Activated effector memory CD4-positive, alpha-beta T cell treated with anti-CD3 and anti-CD28 coated beads, Interleukin-2, amount 50 U/mL, for 16 hours (primary cell): ENCODE measurements around the gene EFNA2.

ENCODE experiments used
- DNase-seq: peaks from one replicate; pipeline ENCODE4 v3.0.0-alpha.2; 2020

Gene EFNA2

GRCh38 chr19:1260749-1261537 lies 24.7 kb upstream of the EFNA2 start:
- DNase-seq, result peak; percentile 99

- DNase-seq, result no peak
Observed at GRCh38 chr19:1261538-1261797, 24.2 kb upstream of the EFNA2 start.

GRCh38 chr19:1261798-1262622 lies 23.7 kb upstream of the EFNA2 start:
- DNase-seq, result peak; percentile 77

- no peak for DNase-seq
Observed at GRCh38 chr19:1262623-1263123, 23.0 kb upstream of the EFNA2 start.

GRCh38 chr19:1263188-1263587 lies 22.5 kb upstream of the EFNA2 start:
- DNase-seq, result no peak

GRCh38 chr19:1264801-1265614 lies 20.7 kb upstream of the EFNA2 start:
- DNase-seq, result no peak

- peak; percentile 80 for DNase-seq
Observed at GRCh38 chr19:1265615-1266128, 20.0 kb upstream of the EFNA2 start.

GRCh38 chr19:1266129-1266915 lies 19.4 kb upstream of the EFNA2 start:
- peak; percentile 95 for DNase-seq

GRCh38 chr19:1266916-1267476 lies 18.7 kb upstream of the EFNA2 start:
- peak; percentile 93 for DNase-seq

- DNase-seq, result no peak
Observed at GRCh38 chr19:1267477-1268225, 18.0 kb upstream of the EFNA2 start.

- no peak for DNase-seq
Observed at GRCh38 chr19:1268226-1269064, 17.2 kb upstream of the EFNA2 start.

GRCh38 chr19:1269065-1269477 lies 16.6 kb upstream of the EFNA2 start, which contains the start of gene CIRBP:
Gene CIRBP, plus strand, starts transcription at chr19:1269332. Its CDS starts 1,602 bp downstream, at chr19:1270934.
- DNase-seq, result peak; percentile 100

GRCh38 chr19:1269478-1270212 lies 16.0 kb upstream of the EFNA2 start:
- peak; percentile 95 for DNase-seq

- no peak for DNase-seq
Observed at GRCh38 chr19:1270213-1270853, 15.3 kb upstream of the EFNA2 start.

- peak; percentile 68 for DNase-seq
Observed at GRCh38 chr19:1270854-1271527, 14.7 kb upstream of the EFNA2 start.

- DNase-seq, result no peak
Observed at GRCh38 chr19:1271528-1272422, 13.9 kb upstream of the EFNA2 start.
